ENCODE measurements around the gene IL4I1.

GRCh38 chr19:49840736-49841249 lies 55.9 kb downstream of the IL4I1 start:
- TF ChIP-seq CTCF (IDR thresholded peaks at IDR 0.05 in 4 of 5, conservative IDR thresholded peaks at IDR 0.05 in 1 of 5) (no peak), POLR2A (IDR thresholded peaks at IDR 0.05) (no peak)
